Lower leg skin (tissue), 4 donors: Measurements from ENCODE around the gene CYTH3. TPM values are rescaled to one million over a fixed set of nuclear protein-coding genes. Genes with fewer than 3 reads are reported as not detected.
A peak's percentile ranks its signal among the peaks of the same experiment; 100 is the strongest.

Experiments used
- DNase-seq, 2 donors: peaks; one replicate each; pipeline ENCODE4 v3.0.0-alpha.2; 2019; ENCODE audit warnings: low spot score in 2 of 2
- H3K4me3 ChIP-seq: fragments of 200-600 bp; sonication (generic); 2 replicates; pipeline ENCODE4 v1.5.1; 2017; ENCODE audit warnings: mild to moderate bottlenecking, low read depth; ENCODE audit not compliant: poor library complexity, severe bottlenecking
- POLR2A ChIP-seq, 2 donors: fragments of 450-650 bp; IDR thresholded peaks; one replicate each; pipeline ENCODE4 v1.6.1; 2016 to 2017; ENCODE audit warnings: antibody characterized with exemption in 2 of 2, mild to moderate bottlenecking in 1 of 2, moderate library complexity in 1 of 2
- WGBS, 2 donors: methylation state at CpG; one replicate each; pipeline ENCODE4 v1.1.5; 2018; 5-methylcytosine and 5-hydroxymethylcytosine counted together
- intact Hi-C: fragments of 100-400 bp; cut with DNase I; formaldehyde crosslinking; loops from one replicate; pipeline ENCODE4 v1.15.0; 2023; ENCODE audit warnings: low total_unique reads
- total RNA-seq, 4 donors: library from RNA; depleted of rRNA; stranded (reverse); fragments of >200 nt; gene quantifications; one replicate each; pipeline ENCODE4 v1.1.0, GENCODE V29; 2016
- TF ChIP-seq, protein P1 (sequence below), 3 donors: fragments of 450-650 bp; IDR thresholded peaks; one replicate each; pipeline ENCODE4 v1.5.1; 2016; ENCODE audit warnings: antibody characterized with exemption in 3 of 3, mild to moderate bottlenecking in 3 of 3, moderate library complexity in 2 of 3

CYTH3 gene
- total RNA-seq, 4 donors from 2014 or later, result 40.3 to 108 (median 44.7) TPM

GRCh38 chr7:6273380-6273837 lies 985 bp upstream of the CYTH3 start:
- no peak overlapping the region for H3K4me3 ChIP-seq
- WGBS, 2 donors, result 84 to 87% methylated on average over 6 of the region's 6 CpGs
- peak in 1 of 2 donors; percentile 84 for DNase-seq
- intact Hi-C loops, result no loop called here
- TF ChIP-seq, protein P1, sequence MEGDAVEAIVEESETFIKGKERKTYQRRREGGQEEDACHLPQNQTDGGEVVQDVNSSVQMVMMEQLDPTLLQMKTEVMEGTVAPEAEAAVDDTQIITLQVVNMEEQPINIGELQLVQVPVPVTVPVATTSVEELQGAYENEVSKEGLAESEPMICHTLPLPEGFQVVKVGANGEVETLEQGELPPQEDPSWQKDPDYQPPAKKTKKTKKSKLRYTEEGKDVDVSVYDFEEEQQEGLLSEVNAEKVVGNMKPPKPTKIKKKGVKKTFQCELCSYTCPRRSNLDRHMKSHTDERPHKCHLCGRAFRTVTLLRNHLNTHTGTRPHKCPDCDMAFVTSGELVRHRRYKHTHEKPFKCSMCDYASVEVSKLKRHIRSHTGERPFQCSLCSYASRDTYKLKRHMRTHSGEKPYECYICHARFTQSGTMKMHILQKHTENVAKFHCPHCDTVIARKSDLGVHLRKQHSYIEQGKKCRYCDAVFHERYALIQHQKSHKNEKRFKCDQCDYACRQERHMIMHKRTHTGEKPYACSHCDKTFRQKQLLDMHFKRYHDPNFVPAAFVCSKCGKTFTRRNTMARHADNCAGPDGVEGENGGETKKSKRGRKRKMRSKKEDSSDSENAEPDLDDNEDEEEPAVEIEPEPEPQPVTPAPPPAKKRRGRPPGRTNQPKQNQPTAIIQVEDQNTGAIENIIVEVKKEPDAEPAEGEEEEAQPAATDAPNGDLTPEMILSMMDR (IDR thresholded peaks at IDR 0.05), result no peak
- TF ChIP-seq POLR2A (IDR thresholded peaks at IDR 0.05), result no peak

- H3K4me3 ChIP-seq, result peak overlapping the region; percentile 90
- intact Hi-C loops, result no loop called here
- peak in 1 of 2 donors; percentile 89 for DNase-seq
- 0% methylated on average over 41 to 54 of the region's 74 CpGs for WGBS, 2 donors
- no peak for TF ChIP-seq POLR2A (IDR thresholded peaks at IDR 0.05)
- TF ChIP-seq, protein P1 (IDR thresholded peaks at IDR 0.05), result no peak
These were observed 557 bp downstream of the CYTH3 start for GRCh38 chr7:6271694-6272440.

DNA sequence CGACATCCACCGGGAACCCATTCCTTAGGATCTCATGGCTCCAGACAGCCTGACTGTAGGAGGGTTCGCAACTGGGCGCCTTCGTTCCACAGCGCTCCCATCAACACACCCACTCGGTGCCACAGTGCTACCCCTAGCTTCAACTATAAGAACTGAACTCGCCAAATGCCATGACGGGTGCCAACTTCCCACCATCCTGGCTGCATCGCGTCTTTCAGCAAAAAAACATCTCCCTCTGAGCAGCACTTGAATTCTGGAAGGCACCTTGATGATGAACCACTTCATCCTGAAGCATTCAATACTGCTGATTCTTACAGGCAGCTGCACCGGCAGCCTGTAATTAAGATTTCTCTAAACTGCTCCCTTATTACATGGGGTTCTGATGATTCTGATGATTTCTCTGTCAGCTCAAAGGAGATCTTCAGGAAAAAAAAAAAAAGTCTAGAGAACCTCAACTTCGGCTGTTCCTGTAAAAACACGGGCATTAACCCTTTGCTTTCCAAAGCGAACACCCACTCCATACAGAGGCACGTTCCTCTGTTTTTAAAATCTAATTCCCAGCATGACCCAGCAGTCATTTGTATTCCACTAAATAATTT lies 1.3 kb downstream of the CYTH3 start:
- WGBS, 2 donors, result 0% methylated on average over 16 of the region's 16 CpGs
- intact Hi-C loops, result no loop called here
- no peak for TF ChIP-seq POLR2A (IDR thresholded peaks at IDR 0.05)
- TF ChIP-seq, protein P1 (IDR thresholded peaks at IDR 0.05), result no peak
- H3K4me3 ChIP-seq, result peak overlapping the region; percentile 90
- peak; percentile 54 to 88 for DNase-seq

GRCh38 chr7:6269527-6269926 lies 2.9 kb downstream of the CYTH3 start:
- TF ChIP-seq, protein P1 (IDR thresholded peaks at IDR 0.05), result no peak
- TF ChIP-seq POLR2A (IDR thresholded peaks at IDR 0.05), result no peak
- peak in 1 of 2 donors; percentile 17 for DNase-seq
- intact Hi-C loops, result no loop called here
- WGBS, 2 donors, result 46 to 71% methylated on average over 4 of the region's 4 CpGs
- no peak overlapping the region for H3K4me3 ChIP-seq

DNA sequence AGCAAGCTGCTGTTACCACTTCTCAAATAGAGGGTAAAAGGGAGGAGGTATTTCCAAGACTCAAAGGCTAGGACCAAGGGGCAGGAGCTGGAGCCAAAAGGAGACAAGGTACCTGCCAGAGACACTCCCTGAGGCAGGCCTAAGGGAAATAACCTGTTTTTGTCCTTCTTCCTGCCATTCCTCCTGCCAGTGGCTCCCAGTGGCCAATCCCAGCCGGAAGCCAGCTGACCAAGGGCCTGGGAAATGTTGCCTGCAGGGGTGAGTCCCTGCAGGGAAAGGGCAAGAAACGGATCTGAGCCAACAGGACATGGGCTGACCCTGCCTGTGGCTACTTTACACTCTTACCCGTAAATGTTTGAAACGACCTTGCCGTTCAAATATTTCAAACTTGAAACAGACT lies 3.5 kb downstream of the CYTH3 start:
- intact Hi-C loops, result no loop called here
- peak in 1 of 2 donors; percentile 32 for DNase-seq
- TF ChIP-seq, protein P1 (IDR thresholded peaks at IDR 0.05), result no peak
- TF ChIP-seq POLR2A (IDR thresholded peaks at IDR 0.05), result no peak

More for the DNA sequence above, 3.5 kb downstream of the CYTH3 start:
- 65 to 69% methylated on average over 5 of the region's 5 CpGs for WGBS, 2 donors
- H3K4me3 ChIP-seq, result no peak overlapping the region
